Osteoblast (primary cell): ENCODE measurements around the gene RFXANK. TPM values are rescaled to one million over a fixed set of nuclear protein-coding genes. Genes with fewer than 3 reads are reported as not detected.
"Not testable (repeated sequence)": the region's sequence is repeated elsewhere in the genome, so short reads cannot be mapped to it uniquely, and the experiment has no call there.

ENCODE experiments used
- DNase-seq: peaks from one replicate; pipeline ENCODE4 v3.0.0; 2011; ENCODE audit warnings: low spot score, mixed read lengths; ENCODE audit not compliant: insufficient read length; ENCODE audit errors: missing footprints
- H2AFZ ChIP-seq: 2 replicates; pipeline ENCODE4 v1.6.0; 2011; ENCODE audit warnings: mild to moderate bottlenecking, low read length
- H3K27ac ChIP-seq: 2 replicates; pipeline ENCODE4 v1.5.1; 2011; ENCODE audit warnings: mild to moderate bottlenecking, low read depth, low read length, moderate library complexity
- H3K27me3 ChIP-seq: 2 replicates; pipeline ENCODE4 v1.6.0; 2012; ENCODE audit warnings: mild to moderate bottlenecking, control low read depth, inconsistent platforms, low read length, moderate library complexity; ENCODE audit not compliant: insufficient read depth
- H3K36me3 ChIP-seq: 2 replicates; pipeline ENCODE4 v1.5.1; 2011; ENCODE audit warnings: mild to moderate bottlenecking, low read length, control low read depth, moderate library complexity; ENCODE audit not compliant: insufficient read depth
- H3K4me1 ChIP-seq: 2 replicates; pipeline ENCODE4 v1.5.1; 2011; ENCODE audit warnings: mild to moderate bottlenecking, low read length, control low read depth, moderate library complexity; ENCODE audit not compliant: insufficient read depth
- H3K4me2 ChIP-seq: 2 replicates; pipeline ENCODE4 v1.6.0; 2011; ENCODE audit warnings: mild to moderate bottlenecking, low read length; ENCODE audit not compliant: insufficient read depth
- H3K4me3 ChIP-seq: fragments of 200-600 bp; sonication (generic); 3 replicates; pipeline ENCODE4 v1.5.1; 2012; ENCODE audit warnings: mild to moderate bottlenecking, low read length, inconsistent platforms; ENCODE audit not compliant: insufficient read depth
- H3K79me2 ChIP-seq: 2 replicates; pipeline ENCODE4 v1.6.0; 2012; ENCODE audit warnings: mild to moderate bottlenecking, low read length, control low read depth, inconsistent platforms; ENCODE audit not compliant: insufficient read depth
- H3K9me3 ChIP-seq: 2 replicates; pipeline ENCODE4 v1.5.1; 2011; ENCODE audit warnings: low read depth, low read length, control low read depth
- H4K20me1 ChIP-seq: 2 replicates; pipeline ENCODE4 v1.6.0; 2012; ENCODE audit warnings: mild to moderate bottlenecking, low read length, control low read depth; ENCODE audit not compliant: insufficient read depth
- total RNA-seq: library from RNA; depleted of rRNA; stranded (reverse); fragments of >200 nt; gene quantifications from 2 replicates; pipeline ENCODE4 v1.2.3, GENCODE V29; 2012
- TF ChIP-seq, protein P1 (sequence below): IDR thresholded peaks from 2 replicates; pipeline ENCODE4 v1.5.1; 2011; ENCODE audit warnings: mild to moderate bottlenecking, low read depth, low read length, moderate library complexity; ENCODE audit errors: extremely low read depth

RFXANK gene
- total RNA-seq, 1 donor, result 47.4 TPM

DNA sequence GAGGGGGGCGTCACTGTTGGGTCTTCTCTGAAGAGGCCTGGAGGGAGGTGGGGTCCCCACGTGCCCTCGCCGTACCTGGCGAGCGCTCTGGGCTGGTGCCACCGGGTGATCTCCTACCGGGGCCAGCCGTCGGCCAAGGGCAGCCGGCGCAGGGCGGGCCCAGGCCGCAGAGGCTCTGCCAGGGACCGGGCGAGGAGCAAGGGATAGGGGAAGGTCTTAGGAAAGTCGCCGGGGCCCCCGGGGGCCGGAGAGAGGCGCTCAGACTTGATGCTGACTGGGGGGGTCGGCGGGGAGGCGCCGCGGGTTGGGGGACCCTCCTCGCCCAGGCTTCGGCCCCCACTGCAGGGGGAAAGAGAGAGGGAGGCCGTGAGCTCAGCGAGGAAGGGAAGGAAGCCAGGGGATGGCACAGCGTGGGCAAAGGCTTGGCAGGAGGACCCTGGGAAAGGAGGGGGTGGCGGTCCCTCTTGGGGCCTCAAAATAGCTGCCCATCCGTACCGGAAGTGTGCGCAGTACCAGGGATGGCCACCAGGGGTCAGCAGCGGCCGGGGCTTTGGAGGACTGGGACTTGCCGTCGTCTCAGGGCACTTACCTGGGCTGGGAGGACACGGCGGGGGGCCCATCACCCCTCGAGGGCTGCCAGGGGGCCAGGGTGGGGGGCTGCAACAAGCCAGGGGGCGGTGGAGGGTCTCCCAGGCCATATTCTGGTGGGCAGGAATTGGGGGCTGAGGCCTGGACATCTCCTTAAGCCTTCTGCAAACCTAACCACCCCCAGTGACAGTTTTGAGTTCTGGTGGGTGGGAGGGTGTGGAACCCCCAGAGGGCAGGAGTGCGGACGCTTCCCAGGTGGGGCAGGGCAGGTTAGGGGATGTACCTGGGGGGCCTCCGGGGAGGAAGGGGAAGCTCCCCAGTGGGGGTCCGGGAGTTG, 46.1 kb upstream of the RFXANK start:
- Histone ChIP-seq H4K20me1 (no peaks in the 10 kb centered on the region), H3K4me2 (peak overlapping the region; percentile 66), H3K4me3 (peak overlapping the region; percentile 40), H3K79me2 (no peaks in the 10 kb centered on the region), H2AFZ (peak overlapping the region; percentile 76), H3K4me1 (no peaks in the 10 kb centered on the region), H3K9me3 (no peaks in the 10 kb centered on the region), H3K27me3 (no peaks in the 10 kb centered on the region), H3K36me3 (peaks cover 4% of the 10 kb centered on the region), H3K27ac (peak overlapping the region; percentile 56)
- peak; percentile 97 for DNase-seq
- TF ChIP-seq, protein P1, sequence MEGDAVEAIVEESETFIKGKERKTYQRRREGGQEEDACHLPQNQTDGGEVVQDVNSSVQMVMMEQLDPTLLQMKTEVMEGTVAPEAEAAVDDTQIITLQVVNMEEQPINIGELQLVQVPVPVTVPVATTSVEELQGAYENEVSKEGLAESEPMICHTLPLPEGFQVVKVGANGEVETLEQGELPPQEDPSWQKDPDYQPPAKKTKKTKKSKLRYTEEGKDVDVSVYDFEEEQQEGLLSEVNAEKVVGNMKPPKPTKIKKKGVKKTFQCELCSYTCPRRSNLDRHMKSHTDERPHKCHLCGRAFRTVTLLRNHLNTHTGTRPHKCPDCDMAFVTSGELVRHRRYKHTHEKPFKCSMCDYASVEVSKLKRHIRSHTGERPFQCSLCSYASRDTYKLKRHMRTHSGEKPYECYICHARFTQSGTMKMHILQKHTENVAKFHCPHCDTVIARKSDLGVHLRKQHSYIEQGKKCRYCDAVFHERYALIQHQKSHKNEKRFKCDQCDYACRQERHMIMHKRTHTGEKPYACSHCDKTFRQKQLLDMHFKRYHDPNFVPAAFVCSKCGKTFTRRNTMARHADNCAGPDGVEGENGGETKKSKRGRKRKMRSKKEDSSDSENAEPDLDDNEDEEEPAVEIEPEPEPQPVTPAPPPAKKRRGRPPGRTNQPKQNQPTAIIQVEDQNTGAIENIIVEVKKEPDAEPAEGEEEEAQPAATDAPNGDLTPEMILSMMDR, result peak; percentile 80

DNA sequence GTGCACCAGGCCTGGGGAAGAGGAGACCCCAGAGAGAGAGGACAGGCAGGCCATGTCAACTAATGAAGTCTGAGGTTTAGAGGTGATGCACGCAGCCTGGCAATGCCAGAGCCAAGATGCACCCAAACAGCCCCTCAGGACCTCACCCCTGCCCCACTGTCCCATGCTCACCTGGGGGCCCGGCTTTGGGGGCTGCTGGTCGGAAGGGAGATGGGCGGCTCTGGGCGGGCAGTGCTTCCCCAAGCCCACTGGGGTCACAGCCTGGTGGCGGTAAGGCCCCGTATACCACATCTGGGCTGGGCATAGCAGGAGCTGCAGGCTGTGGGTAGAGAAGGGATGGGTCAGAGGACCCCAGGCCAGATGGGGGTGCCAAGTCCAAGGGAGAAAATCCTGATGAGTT, 45.2 kb upstream of the RFXANK start:
- H3K27me3 ChIP-seq, result no peaks in the 10 kb centered on the region
- no peak overlapping the region for H3K4me3 ChIP-seq
- no peak overlapping the region for H3K27ac ChIP-seq
- no peak overlapping the region for H3K4me2 ChIP-seq
- TF ChIP-seq, protein P1, result no peak
- H3K4me1 ChIP-seq, result no peaks in the 10 kb centered on the region
- H4K20me1 ChIP-seq, result no peaks in the 10 kb centered on the region
- H3K9me3 ChIP-seq, result no peaks in the 10 kb centered on the region
- H2AFZ ChIP-seq, result no peak overlapping the region
- no peaks in the 10 kb centered on the region for H3K79me2 ChIP-seq
- peaks cover 4% of the 10 kb centered on the region for H3K36me3 ChIP-seq
- no peak for DNase-seq

DNA sequence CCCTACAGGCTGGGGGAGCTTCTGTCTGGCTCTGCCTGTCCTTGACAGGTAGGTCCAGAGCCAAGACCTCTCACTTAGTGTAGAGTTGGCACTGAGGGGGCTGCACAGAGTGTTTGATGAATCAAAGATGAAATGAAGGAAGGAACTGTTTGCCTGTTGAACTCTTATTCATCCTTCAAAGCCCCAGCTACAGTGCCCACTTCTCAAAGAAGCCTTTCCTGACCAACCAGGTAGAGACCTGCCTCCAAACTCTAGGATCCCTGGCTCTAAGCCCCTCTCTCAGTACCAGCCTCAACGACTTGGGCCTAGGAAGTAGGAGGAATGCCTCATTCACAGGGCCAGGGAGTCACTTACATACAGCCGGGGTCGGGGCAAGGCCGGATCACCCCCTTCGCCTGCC, 44.7 kb upstream of the RFXANK start:
- Histone ChIP-seq H3K27ac (no peak overlapping the region), H3K4me2 (no peak overlapping the region), H3K4me1 (no peaks in the 10 kb centered on the region), H3K36me3 (peaks cover 4% of the 10 kb centered on the region), H3K27me3 (no peaks in the 10 kb centered on the region), H3K4me3 (no peak overlapping the region), H2AFZ (no peak overlapping the region), H4K20me1 (no peaks in the 10 kb centered on the region), H3K9me3 (no peaks in the 10 kb centered on the region), H3K79me2 (no peaks in the 10 kb centered on the region)
- TF ChIP-seq, protein P1, result no peak
- no peak for DNase-seq

DNA sequence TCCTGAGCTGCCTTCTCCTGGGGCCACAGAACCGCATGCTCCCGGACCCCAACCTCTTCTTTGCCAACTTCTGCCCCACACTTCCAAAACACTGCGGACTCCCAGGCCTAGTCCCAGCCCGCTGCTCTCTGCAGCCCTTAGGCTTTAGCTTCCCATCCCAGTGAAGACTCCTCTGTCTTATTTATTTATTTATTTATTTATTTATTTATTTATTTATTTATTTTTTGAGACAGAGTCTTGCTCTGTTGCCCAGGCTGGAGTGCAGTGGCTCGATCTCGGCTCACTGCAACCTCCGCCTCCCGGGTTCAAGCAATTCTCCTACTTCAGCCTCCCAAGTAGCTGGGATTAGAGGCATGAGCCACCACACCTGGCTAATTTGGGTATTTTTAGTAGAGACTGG, 43.6 kb upstream of the RFXANK start:
- H3K9me3 ChIP-seq, H3K4me1 ChIP-seq, H4K20me1 ChIP-seq, H3K27ac ChIP-seq, DNase-seq, H3K4me3 ChIP-seq, H3K27me3 ChIP-seq, H2AFZ ChIP-seq, H3K36me3 ChIP-seq, H3K4me2 ChIP-seq, H3K79me2 ChIP-seq: not testable (repeated sequence)
